HEK293 (cell line): ENCODE results near the gene PGP.
"Not testable (repeated sequence)": the region's sequence is repeated elsewhere in the genome, so short reads cannot be mapped to it uniquely, and the experiment has no call there.

Experiments
- ZNF558 ChIP-seq: fragments of 450-650 bp; formaldehyde crosslinking; IDR thresholded peaks from 2 replicates; pipeline ENCODE4 v1.5.1; 2016; ENCODE audit warnings: missing biosample characterization, missing genetic modification characterization
- ZXDB ChIP-seq: fragments of 450-650 bp; formaldehyde crosslinking; IDR thresholded peaks from 2 replicates; pipeline ENCODE4 v1.5.1; 2016; ENCODE audit warnings: missing biosample characterization, missing genetic modification characterization
- TF ChIP-seq, protein P1 (sequence below): fragments of 450-650 bp; formaldehyde crosslinking; IDR thresholded peaks from 2 replicates; pipeline ENCODE4 v1.5.1; 2016; ENCODE audit warnings: missing biosample characterization, missing genetic modification characterization
- TF ChIP-seq, protein P2 (sequence below): fragments of 450-650 bp; formaldehyde crosslinking; IDR thresholded peaks from 2 replicates; pipeline ENCODE4 v1.5.1; 2016; ENCODE audit warnings: missing biosample characterization, missing genetic modification characterization

DNA sequence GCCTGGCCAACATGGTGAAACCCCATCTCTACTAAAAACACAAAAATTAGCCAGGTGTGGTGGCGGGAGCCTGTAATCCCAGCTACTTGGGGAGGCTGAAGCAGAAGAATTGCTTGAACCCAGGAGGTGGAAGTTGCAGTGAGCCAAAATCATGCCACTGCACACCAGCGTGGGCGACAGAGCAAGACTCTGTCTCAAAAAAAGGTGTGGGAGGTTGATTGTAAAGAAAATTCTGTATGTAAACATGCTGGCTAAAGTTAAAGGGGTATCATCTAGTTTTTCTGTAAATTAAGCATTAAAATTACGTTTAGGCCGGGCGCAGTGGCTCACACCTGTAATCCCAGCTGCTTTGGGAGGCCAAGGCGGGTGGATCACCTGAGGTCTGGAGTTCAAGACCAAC lies 43.9 kb upstream of the PGP start:
- TF ChIP-seq ZNF558, ZXDB: not testable (repeated sequence)
- TF ChIP-seq, protein P1, sequence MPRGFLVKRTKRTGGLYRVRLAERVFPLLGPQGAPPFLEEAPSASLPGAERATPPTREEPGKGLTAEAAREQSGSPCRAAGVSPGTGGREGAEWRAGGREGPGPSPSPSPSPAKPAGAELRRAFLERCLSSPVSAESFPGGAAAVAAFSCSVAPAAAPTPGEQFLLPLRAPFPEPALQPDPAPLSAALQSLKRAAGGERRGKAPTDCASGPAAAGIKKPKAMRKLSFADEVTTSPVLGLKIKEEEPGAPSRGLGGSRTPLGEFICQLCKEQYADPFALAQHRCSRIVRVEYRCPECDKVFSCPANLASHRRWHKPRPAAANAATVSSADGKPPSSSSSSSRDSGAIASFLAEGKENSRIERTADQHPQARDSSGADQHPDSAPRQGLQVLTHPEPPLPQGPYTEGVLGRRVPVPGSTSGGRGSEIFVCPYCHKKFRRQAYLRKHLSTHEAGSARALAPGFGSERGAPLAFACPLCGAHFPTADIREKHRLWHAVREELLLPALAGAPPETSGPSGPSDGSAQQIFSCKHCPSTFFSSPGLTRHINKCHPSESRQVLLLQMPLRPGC = not testable (repeated sequence)
- TF ChIP-seq, protein P2, sequence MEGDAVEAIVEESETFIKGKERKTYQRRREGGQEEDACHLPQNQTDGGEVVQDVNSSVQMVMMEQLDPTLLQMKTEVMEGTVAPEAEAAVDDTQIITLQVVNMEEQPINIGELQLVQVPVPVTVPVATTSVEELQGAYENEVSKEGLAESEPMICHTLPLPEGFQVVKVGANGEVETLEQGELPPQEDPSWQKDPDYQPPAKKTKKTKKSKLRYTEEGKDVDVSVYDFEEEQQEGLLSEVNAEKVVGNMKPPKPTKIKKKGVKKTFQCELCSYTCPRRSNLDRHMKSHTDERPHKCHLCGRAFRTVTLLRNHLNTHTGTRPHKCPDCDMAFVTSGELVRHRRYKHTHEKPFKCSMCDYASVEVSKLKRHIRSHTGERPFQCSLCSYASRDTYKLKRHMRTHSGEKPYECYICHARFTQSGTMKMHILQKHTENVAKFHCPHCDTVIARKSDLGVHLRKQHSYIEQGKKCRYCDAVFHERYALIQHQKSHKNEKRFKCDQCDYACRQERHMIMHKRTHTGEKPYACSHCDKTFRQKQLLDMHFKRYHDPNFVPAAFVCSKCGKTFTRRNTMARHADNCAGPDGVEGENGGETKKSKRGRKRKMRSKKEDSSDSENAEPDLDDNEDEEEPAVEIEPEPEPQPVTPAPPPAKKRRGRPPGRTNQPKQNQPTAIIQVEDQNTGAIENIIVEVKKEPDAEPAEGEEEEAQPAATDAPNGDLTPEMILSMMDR (tag by site-specific recombination) = not testable (repeated sequence)
